Measurements from ENCODE around the gene ZNF714.

The ZNF714 gene

GRCh38 chr19:21164541-21164940 is 82.5 kb downstream of the ZNF714 start:
- no peak overlapping the region for H3K4me3 ChIP-seq (ENCODE audit: low read depth, low read length)
- TF ChIP-seq CTCF (IDR thresholded peaks at IDR 0.05; ENCODE audit: borderline replicate concordance, insufficient read depth, low read depth, low read length), result no peak

GRCh38 chr19:21166436-21166835 is 84.4 kb downstream of the ZNF714 start:
- no peak overlapping the region for H3K4me3 ChIP-seq (ENCODE audit: low read depth, low read length)
- TF ChIP-seq CTCF (IDR thresholded peaks at IDR 0.05; ENCODE audit: borderline replicate concordance, insufficient read depth, low read depth, low read length), result no peak
